WTC11 (cell line): ENCODE measurements around the gene SLC40A1.

Experiments
- CTCF ChIP-seq: fragments of 200-600 bp; IDR thresholded peaks from 2 replicates; pipeline ENCODE4 v1.8.0; 2022; ENCODE audit warnings: antibody characterized with exemption
- GRHL2 ChIP-seq: fragments of 250-450 bp; sonication (Bioruptor Pico); IDR thresholded peaks from 2 replicates; pipeline ENCODE4 v1.8.0; 2022; ENCODE audit warnings: mild to moderate bottlenecking, moderate library complexity; ENCODE audit not compliant: insufficient replicate concordance, severe bottlenecking
- SMAD4 ChIP-seq: sonication (generic); formaldehyde crosslinking; IDR thresholded peaks from 2 replicates; pipeline ENCODE4 v1.8.0; 2022; ENCODE audit warnings: mild to moderate bottlenecking, missing genetic modification reagents
- TEAD4 ChIP-seq: sonication (generic); formaldehyde crosslinking; IDR thresholded peaks from 2 replicates; pipeline ENCODE4 v1.8.0; 2022; ENCODE audit warnings: mild to moderate bottlenecking, missing genetic modification reagents
- TP53 ChIP-seq: sonication (generic); formaldehyde crosslinking; IDR thresholded peaks from 2 replicates; pipeline ENCODE4 v1.8.1; 2023; ENCODE audit warnings: mild to moderate bottlenecking, missing genetic modification reagents
- ZNF232 ChIP-seq: sonication (generic); formaldehyde crosslinking; IDR thresholded peaks from 2 replicates; pipeline ENCODE4 v1.8.0; 2022; ENCODE audit warnings: mild to moderate bottlenecking, missing genetic modification reagents
- ZNF317 ChIP-seq: sonication (generic); formaldehyde crosslinking; IDR thresholded peaks from 2 replicates; pipeline ENCODE4 v1.8.1; 2023; ENCODE audit warnings: low read depth, mild to moderate bottlenecking, moderate library complexity, missing genetic modification reagents, borderline replicate concordance
- ZNF416 ChIP-seq: fragments of 250-450 bp; sonication (Bioruptor Pico); IDR thresholded peaks from 2 replicates; pipeline ENCODE4 v1.9.0; 2021; ENCODE audit warnings: mild to moderate bottlenecking, inconsistent platforms
- TF ChIP-seq, protein P1 (sequence below): sonication (generic); formaldehyde crosslinking; IDR thresholded peaks from 2 replicates; pipeline ENCODE4 v1.8.0; 2022; ENCODE audit warnings: mild to moderate bottlenecking, missing genetic modification reagents

DNA sequence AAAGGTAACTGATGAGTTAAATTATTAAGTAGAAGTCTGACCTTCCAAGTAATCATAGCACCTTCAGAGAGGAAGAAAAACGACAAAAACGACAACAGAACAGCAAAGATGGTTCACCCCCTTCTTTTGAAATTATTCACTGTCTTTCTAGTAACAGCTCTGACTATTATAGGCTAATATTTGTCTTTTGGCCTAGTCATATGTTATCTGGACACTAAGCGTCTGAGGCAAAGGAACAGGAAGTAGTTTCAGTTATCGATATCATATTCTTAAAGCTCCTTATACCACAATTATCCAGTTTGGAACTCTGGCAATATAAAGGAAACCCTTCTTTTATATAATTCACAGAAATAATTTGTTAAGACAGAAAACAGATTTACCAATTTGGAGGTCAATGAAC lies 27.6 kb upstream of the SLC40A1 start:
- TF ChIP-seq ZNF416 (CRISPR knock-in tag) = no peak
- no peak for TF ChIP-seq CTCF
- TF ChIP-seq ZNF232 = no peak
- TF ChIP-seq ZNF317 (CRISPR knock-in tag) = no peak
- no peak for TF ChIP-seq TP53
- TF ChIP-seq SMAD4 (CRISPR knock-in tag) = no peak
- TF ChIP-seq TEAD4 (CRISPR knock-in tag) = no peak
- TF ChIP-seq GRHL2 (CRISPR knock-in tag) = no peak
- TF ChIP-seq, protein P1, sequence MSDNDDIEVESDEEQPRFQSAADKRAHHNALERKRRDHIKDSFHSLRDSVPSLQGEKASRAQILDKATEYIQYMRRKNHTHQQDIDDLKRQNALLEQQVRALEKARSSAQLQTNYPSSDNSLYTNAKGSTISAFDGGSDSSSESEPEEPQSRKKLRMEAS (CRISPR knock-in tag) = no peak
